BE2C (cell line): ENCODE results near the gene TNFAIP6.

ENCODE experiments used
- DNase-seq: peaks from one replicate; pipeline ENCODE4 v3.0.0-alpha.2; 2020
- H3K27me3 ChIP-seq: fragments of 250-450 bp; sonication (Bioruptor Pico); 2 replicates; pipeline ENCODE4 v1.5.1; 2020; ENCODE audit warnings: mild to moderate bottlenecking
- H3K36me3 ChIP-seq: fragments of 250-450 bp; sonication (Bioruptor Pico); 2 replicates; pipeline ENCODE4 v1.5.1; 2020; ENCODE audit warnings: mild to moderate bottlenecking
- H3K4me1 ChIP-seq: fragments of 250-450 bp; sonication (Bioruptor Pico); 2 replicates; pipeline ENCODE4 v1.5.1; 2020
- H3K4me3 ChIP-seq: 2 replicates; pipeline ENCODE4 v1.5.1; 2011; ENCODE audit warnings: low read depth, low read length
- H3K9me3 ChIP-seq: fragments of 250-450 bp; sonication (Bioruptor Pico); 2 replicates; pipeline ENCODE4 v1.5.1; 2020
- TF ChIP-seq, protein P1 (sequence below): IDR thresholded peaks from 2 replicates; pipeline ENCODE4 v1.5.1; 2012; ENCODE audit warnings: mild to moderate bottlenecking, low read depth, low read length

TNFAIP6 gene

GRCh38 chr2:151422917-151423439 is 65.6 kb downstream of the TNFAIP6 start:
- H3K36me3 ChIP-seq = peaks cover 20% of the 10 kb centered on the region
- H3K4me1 ChIP-seq = no peaks in the 10 kb centered on the region
- H3K27me3 ChIP-seq = no peaks in the 10 kb centered on the region
- TF ChIP-seq, protein P1, sequence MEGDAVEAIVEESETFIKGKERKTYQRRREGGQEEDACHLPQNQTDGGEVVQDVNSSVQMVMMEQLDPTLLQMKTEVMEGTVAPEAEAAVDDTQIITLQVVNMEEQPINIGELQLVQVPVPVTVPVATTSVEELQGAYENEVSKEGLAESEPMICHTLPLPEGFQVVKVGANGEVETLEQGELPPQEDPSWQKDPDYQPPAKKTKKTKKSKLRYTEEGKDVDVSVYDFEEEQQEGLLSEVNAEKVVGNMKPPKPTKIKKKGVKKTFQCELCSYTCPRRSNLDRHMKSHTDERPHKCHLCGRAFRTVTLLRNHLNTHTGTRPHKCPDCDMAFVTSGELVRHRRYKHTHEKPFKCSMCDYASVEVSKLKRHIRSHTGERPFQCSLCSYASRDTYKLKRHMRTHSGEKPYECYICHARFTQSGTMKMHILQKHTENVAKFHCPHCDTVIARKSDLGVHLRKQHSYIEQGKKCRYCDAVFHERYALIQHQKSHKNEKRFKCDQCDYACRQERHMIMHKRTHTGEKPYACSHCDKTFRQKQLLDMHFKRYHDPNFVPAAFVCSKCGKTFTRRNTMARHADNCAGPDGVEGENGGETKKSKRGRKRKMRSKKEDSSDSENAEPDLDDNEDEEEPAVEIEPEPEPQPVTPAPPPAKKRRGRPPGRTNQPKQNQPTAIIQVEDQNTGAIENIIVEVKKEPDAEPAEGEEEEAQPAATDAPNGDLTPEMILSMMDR = no peak
- no peak overlapping the region for H3K4me3 ChIP-seq
- no peaks in the 10 kb centered on the region for H3K9me3 ChIP-seq
- DNase-seq = no peak

DNA sequence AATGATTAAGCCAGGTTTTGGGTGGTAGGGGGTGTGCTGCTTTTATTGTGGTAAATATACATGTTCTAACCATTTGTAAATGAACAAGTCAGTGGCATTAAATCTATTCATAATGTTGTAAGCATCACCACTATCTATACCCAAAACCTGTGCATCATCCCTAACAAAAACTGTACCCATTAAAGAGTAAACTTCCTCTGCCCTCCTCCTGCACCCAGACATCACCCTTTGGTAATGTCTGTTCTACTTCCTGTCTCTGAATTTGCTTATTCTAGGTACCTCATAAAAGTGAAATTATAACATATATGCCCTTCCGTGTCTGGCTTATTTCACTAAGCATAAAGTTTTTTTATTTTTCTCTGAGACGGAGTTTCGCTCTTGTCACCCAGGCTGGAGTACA is 66.4 kb downstream of the TNFAIP6 start:
- Histone ChIP-seq H3K36me3 (peaks cover 20% of the 10 kb centered on the region), H3K9me3 (no peaks in the 10 kb centered on the region), H3K4me3 (no peak overlapping the region), H3K27me3 (no peaks in the 10 kb centered on the region), H3K4me1 (no peaks in the 10 kb centered on the region)
- TF ChIP-seq, protein P1 = no peak
- no peak for DNase-seq
